Activated effector memory CD4-positive, alpha-beta T cell treated with Interleukin-2 at 50 U/mL for 16 hours (primary cell): ENCODE results near the gene MMAB.
"Not testable (repeated sequence)": the region's sequence is repeated elsewhere in the genome, so short reads cannot be mapped to it uniquely, and the experiment has no call there.

Source experiments
- DNase-seq: peaks from one replicate; pipeline ENCODE4 v3.0.0-alpha.2; 2020

Gene MMAB

DNA sequence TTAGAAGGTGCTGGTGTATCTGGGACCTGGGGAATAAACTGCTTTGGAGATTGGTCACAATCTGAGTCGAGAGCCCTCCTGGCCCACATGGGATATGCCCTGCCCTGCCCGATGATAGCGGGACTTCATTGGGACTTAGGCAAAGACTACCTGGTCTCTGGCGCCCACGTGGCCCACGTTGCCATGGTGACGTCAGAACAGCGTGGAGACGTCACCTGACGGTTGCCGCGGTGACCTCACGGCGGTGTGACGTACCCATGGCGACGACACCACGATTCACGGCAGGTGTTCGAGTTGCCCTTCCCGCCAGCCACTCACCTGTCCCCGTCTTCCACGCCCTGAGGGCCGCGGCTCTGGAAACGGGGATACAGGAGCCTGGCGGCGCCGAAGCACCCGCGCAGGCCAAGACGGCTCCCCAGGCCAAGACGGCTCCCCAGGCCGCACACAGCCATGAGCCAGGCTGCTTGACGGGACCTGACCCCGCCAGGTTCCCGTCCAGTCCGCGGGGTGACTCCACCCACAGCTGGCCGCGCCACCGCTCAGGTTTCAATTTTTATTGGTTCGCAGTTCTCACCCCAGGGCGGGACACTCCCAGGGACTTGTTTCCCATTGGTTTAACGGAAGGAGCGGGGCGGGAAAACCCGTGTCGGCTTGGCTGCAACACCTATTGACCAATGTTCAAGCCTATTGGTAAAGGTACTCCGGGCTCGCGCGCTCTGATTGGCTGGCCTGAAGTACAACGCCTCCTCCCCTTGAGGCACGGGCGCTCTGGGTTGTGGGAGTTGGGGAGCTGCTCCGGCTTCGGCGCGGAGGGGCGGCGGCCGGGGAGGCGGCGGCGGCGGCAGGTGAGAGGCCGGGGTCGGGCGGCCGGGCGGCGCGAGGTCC lies at the start of gene MMAB, which contains the start of gene MVK:
Gene MMAB, minus strand, starts transcription at position 476 of the 885 bp plus-strand sequence. Its CDS starts 24 bp downstream, at position 452.
Gene MVK, plus strand, starts transcription at position 766 of the 885 bp plus-strand sequence. CDS start 1,029 bp downstream, outside the sequence.
- peak; percentile 98 for DNase-seq

DNA sequence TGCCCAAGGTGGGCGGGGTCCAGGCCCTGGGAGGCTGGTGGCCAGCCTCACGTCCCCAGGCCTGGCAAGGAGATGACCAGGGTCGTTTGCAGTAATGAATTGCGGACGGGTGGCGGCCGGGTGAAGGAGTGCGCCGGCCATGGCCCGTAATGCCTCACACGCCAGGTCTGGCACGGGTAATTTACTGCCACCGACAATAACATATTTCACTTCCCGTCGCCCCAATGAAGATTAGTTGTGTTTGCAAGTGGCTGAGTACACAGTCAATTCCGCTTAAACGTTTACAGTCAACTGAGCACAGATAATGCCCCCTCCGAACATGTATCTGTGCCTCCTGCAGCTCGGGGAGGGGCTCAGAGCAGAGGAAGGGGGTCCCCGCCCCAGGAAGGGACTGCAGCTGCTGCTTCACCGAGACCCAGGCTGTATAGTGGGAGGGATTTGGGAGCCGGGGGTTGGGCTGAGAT lies 48.6 kb upstream of the MMAB start:
- DNase-seq = no peak

DNA sequence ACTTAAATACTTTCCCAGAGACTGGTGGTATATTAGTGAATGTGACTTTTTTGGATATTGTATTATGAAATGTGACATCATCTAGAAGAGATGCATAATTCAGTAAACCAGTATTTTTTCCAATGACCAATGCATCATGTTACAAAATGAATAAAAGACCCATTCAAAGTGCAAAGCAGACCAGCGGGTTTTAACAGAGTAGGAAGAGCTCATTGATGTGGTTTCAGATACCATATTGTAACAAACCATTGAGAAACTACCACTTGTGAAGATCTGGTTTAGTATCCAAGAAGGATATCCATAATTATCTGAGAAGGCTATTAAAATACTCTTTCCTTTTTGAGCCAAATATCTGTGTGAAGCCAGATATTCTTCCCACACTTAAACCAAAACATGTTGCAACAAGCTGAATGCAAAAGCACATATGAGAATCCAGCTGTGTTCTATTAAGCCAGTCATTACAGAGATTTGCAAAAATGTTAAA lies 47.9 kb upstream of the MMAB start:
- DNase-seq = no peak

DNA sequence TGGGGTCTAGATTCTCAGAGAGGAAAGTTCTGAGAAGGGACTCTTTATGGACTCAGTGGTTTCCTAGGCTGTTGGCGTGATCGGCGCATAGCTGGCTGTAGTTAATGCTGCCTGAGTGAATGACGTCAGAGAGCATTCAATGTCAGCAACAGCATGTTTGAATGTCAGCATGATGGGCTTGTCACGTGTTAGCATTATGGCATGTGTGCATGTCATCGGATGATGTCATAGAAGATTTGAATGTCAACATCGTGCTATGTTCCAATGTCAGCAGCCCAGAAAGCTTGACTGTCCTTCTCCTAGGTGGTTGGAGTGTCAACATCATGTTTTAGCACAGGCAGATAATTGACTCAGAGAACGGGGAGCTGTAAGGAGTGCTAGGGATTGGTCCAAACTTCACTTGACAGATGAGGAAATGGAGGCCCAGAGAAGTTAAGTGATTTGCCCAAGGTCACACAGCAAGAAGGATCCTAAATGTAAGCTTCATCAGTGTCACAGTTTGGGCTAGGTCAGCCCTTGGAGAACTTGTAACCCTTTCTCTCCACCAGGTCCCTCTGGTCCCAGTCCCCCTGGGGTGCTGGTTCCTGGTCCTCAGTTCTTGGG lies 45.8 kb upstream of the MMAB start:
- no peak for DNase-seq

DNA sequence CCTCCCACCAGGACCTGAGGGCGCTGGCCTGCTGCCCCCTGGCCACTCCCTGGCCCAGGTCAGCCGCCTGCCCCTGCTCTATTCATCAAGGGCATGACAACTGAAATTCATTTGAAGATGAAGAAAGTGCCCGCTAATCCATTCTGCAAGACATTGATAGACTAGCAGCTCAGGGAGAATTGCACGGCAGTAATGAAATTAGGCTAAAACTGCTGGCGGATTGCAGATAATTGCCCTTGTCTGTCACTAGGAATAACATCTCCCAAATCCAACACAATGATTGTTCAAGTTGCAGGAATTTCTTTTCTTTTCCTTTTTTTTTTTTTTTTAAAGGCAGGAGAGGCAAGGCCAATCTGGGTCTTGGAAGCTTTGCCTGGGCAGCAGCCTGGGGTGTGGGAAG lies 44.8 kb upstream of the MMAB start:
- DNase-seq = no peak

- no peak for DNase-seq
Measured at GRCh38 chr12:109617491-109617890, 44.2 kb upstream of the MMAB start.

- no peak for DNase-seq
Measured at GRCh38 chr12:109615556-109616229, 42.4 kb upstream of the MMAB start.

DNA sequence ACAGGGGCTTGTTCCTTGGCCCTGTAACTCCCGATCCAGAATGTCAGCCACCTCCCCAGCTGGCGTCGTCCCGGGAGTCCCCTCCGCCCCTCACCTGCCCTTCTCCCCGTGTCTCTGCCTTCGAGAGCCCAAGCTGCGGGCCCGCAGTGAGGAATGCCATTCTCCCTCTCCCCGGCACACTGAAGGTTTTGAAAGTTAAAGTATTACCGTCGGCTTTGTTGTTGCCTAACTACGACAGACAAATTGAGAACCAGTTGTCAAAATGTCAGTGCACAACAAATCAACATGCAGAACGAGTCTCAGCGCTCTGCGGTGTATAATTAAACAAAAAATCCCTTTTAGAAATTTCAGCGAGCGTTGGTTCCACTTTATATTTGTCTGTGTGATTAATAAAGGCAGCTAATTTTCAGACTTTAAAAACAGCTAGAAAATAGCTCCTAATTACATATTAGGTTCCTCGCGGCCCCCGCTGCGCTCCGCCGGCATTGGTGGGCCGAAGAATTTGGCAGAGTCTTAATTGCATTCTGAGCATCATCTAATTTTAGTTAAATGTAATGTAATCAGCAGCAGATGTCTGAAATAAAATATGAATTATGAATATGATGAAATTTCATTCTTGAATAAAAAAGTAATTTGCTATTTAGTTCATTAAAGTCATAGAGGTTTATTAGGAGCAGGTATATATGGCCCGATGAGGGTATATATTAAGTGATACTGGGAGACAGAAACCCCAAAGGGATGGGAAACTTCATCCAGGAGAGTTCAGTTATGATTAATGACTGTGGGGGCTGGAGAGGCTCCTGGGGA lies 40.5 kb upstream of the MMAB start:
- DNase-seq = no peak

- no peak for DNase-seq
Measured at GRCh38 chr12:109612975-109613502, 39.7 kb upstream of the MMAB start.

DNA sequence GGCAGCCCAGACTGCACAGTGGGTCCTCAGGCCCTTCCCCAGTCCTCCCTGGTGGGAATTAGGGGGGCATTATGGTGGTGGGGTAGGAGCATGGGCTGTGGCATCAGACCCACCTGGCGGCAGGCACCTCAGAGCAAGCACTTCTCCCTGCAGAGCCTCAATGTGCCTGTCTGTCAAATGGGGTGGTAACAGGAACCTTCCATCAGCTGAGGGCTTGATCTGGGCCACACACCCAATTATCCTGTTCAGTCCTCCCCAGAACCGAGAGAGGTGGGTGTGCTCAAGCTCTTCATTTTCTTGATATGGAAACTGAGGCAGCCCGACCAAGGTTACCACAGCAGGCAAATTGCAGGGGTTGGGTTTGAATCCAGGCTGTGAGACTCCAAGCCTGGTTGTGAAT lies 38.7 kb upstream of the MMAB start:
- no peak for DNase-seq

DNA sequence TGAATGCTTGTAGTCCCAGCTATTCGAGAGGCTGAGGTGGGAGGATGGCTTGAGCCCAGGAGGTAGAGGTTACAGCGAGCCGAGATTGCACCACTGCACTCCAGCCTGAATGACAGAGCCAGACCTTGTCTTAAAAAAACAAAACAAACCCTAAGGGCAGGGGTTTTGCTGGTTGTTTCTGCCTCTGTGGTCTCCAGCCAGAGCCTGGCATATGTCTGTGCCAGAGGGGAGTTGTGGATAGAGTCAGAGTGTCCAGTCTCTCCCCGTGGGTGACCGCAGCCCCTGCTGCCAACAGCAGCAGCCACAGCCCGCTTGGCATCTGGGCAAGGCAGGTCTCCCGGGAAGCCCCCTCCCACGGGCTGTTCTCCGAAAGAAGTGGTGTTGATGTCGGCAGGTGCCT lies 37.9 kb upstream of the MMAB start:
- no peak for DNase-seq

DNA sequence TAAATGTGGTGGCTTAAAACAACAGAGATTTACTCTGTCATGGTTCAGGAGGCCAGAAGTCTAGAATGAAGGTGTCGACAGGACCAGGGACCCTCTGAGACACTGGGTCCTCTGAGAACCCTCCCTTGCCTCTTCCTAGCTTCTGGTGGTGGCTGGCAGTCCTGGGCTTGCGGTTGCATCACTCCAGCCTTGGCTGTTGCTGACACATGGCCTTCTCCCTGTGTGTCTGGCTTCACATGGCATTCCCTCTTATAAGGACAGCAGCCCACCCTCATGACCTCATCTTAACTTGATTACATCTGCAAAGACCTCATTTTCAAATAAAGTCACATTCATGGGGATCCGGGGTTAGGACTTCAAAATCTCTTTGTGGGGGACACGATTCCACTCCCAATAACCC lies 37.2 kb upstream of the MMAB start:
- DNase-seq = no peak

DNA sequence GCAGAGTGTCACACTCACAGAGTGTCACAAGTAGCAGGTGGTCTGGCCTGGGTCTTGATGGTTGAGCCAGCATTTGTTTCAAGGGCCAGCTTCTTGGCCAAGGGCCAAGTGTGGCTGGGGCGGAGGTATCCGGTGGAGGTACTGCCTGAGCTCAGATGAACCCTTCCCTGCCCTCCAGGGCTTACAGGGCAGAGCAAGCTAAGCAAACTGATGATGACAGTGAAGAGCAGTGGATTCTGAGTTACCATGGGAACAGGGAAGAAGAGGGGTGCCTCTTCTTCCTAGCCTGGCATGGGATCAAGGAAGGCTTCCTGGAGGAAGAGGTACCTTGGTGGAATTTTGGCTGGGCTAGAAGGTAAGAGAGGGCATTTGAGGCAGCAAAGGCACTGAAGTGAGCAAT lies 36.0 kb upstream of the MMAB start:
- no peak for DNase-seq

GRCh38 chr12:109608793-109609192 lies 35.5 kb upstream of the MMAB start:
- DNase-seq = no peak

- DNase-seq = no peak
Measured at GRCh38 chr12:109608270-109608669, 35.0 kb upstream of the MMAB start.

DNA sequence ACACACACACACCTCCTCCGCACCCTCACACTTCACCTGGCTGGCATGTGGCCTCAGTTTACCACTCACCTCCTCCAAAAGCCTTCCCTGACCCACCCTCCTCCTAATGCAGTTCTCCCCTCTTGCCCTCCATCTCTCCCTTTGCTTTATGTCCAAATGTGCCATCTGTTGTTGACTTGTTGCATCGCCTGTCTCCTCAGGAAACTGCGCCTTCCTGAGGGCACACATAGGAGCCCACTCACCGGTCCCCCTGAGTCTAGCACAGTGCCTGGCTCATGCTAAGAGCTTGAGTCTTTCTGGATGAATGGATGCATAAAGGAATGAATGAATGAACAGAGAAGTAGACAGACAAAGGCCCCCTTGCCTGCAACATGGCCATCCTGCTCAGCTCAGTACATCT lies 34.3 kb upstream of the MMAB start:
- no peak for DNase-seq

- no peak for DNase-seq
Measured at GRCh38 chr12:109606320-109607028, 33.2 kb upstream of the MMAB start.

DNA sequence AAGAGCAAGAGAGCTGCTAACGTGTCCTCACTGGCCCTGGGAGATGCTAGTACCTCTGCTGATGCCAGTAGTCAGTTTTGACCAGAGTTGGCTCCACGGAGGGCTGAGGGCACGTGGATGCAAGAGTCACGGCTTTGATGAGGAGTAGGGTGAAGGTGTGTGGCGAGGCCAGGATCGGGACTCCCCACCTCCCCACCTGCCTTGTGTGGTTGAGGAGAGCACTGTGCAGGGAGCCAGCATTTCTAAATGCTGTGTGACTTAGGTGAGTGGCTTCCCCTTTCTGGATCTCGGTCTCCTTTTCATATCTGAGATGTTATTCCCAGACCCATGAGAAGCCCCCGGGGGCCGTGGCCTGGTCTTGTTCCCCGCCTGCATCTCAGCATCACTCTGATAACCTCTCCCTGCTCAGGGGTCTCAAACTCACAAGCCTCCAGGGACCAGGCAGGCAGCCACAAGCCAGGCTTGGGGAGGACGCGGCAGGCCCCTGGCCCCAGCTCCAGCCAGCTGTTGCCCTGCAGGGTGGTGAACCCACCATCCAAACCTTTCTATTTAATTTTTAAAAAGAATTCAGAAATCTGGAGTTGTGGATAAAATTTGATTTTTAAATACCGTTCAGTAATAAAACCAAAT lies 32.4 kb upstream of the MMAB start:
- no peak for DNase-seq

DNA sequence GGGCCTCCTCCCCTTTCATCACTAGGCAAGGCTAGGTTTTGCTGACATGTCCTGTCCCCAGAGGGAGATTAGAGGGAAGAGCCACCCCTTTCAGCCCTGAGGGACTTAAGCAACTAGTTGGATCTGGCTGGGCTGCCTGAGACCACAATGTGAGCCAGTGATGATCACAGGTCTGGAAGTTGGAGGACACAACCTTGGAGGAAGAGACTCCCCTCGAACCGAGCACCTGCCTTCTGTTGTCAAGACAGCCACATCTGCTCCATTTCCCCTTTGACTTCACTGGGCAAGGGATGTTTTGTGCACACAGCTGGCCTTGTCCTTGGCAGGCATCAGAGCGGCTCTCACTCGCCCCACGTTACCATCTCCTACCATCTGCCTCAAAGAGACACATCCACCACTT lies 31.7 kb upstream of the MMAB start:
- DNase-seq = no peak

DNA sequence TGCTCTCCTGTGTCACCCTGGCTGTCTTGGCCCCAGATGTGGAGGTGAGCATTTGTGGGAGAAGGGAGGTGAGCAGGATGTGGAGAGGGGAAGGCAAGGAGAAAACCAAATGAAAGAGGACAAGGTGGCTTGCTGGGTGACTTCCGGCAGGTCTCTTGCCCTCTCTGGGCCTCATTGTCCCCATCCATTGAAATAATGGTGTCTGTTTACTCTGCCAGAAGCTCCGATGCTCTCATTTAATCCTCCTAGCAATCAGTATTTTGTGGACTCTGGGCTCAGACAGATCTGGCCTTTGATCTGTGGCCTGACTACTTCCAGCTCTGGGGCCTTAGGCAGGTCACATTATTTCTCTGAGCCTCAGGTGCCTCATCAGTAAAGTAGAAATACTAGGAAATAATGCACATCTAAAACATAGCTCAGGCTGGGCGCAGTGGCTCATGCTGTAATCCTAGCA lies 30.9 kb upstream of the MMAB start:
- DNase-seq = no peak

GRCh38 chr12:109602132-109602531 lies 28.8 kb upstream of the MMAB start:
- DNase-seq = not testable (repeated sequence)
